ENCODE measurements around the gene CCDC149. TPM values are rescaled to one million over a fixed set of nuclear protein-coding genes. Genes with fewer than 3 reads are reported as not detected.
A peak's percentile ranks its signal among the peaks of the same experiment; 100 is the strongest.

The CCDC149 gene
- total RNA-seq, 1 experiment from 2014 or later = 4.1 TPM

GRCh38 chr4:24881508-24882196, 31.2 kb downstream of the CCDC149 start:
- DNase-seq (ENCODE audit: low read depth) = no peak

- no peak for DNase-seq (ENCODE audit: low read depth)
These were observed 32.7 kb downstream of the CCDC149 start for GRCh38 chr4:24880186-24880585.

GRCh38 chr4:24878636-24879016, 34.2 kb downstream of the CCDC149 start:
- DNase-seq (ENCODE audit: low read depth) = no peak

- no peak for DNase-seq (ENCODE audit: low read depth)
These were observed 34.8 kb downstream of the CCDC149 start for GRCh38 chr4:24877868-24878635.

- no peak for DNase-seq (ENCODE audit: low read depth)
These were observed 36.4 kb downstream of the CCDC149 start for GRCh38 chr4:24876431-24876830.

- DNase-seq (ENCODE audit: low read depth) = no peak
These were observed 40.1 kb downstream of the CCDC149 start for GRCh38 chr4:24872720-24873119.

- no peak for DNase-seq (ENCODE audit: low read depth)
These were observed 41.6 kb downstream of the CCDC149 start for GRCh38 chr4:24871210-24871609.

- DNase-seq (ENCODE audit: low read depth) = no peak
These were observed 45.0 kb downstream of the CCDC149 start for GRCh38 chr4:24867766-24868296.

- no peak for DNase-seq (ENCODE audit: low read depth)
These were observed 45.6 kb downstream of the CCDC149 start for GRCh38 chr4:24867251-24867650.

- no peak for DNase-seq (ENCODE audit: low read depth)
These were observed 47.4 kb downstream of the CCDC149 start for GRCh38 chr4:24865401-24865800.

GRCh38 chr4:24863799-24864198, 49.0 kb downstream of the CCDC149 start:
- no peak for DNase-seq (ENCODE audit: low read depth)

- no peak for DNase-seq (ENCODE audit: low read depth)
These were observed 50.6 kb downstream of the CCDC149 start for GRCh38 chr4:24862073-24862751.

GRCh38 chr4:24858550-24858949, 54.3 kb downstream of the CCDC149 start:
- no peak for DNase-seq (ENCODE audit: low read depth)

- DNase-seq (ENCODE audit: low read depth) = peak; percentile 74
These were observed 54.8 kb downstream of the CCDC149 start for GRCh38 chr4:24858026-24858425.

- peak; percentile 87 for DNase-seq (ENCODE audit: low read depth)
These were observed 56.3 kb downstream of the CCDC149 start for GRCh38 chr4:24856586-24856985.

GRCh38 chr4:24855741-24856140, 57.1 kb downstream of the CCDC149 start:
- DNase-seq (ENCODE audit: low read depth) = no peak

GRCh38 chr4:24853142-24853541, 59.7 kb downstream of the CCDC149 start:
- peak; percentile 43 for DNase-seq (ENCODE audit: low read depth)

- peak; percentile 82 for DNase-seq (ENCODE audit: low read depth)
These were observed 62.2 kb downstream of the CCDC149 start for GRCh38 chr4:24850674-24851073.

GRCh38 chr4:24849756-24850155, 63.1 kb downstream of the CCDC149 start:
- DNase-seq (ENCODE audit: low read depth) = no peak

- DNase-seq (ENCODE audit: low read depth) = no peak
These were observed 63.5 kb downstream of the CCDC149 start for GRCh38 chr4:24849351-24849750.

GRCh38 chr4:24846716-24847115, 66.1 kb downstream of the CCDC149 start:
- no peak for DNase-seq (ENCODE audit: low read depth)

GRCh38 chr4:24845902-24846301, 66.9 kb downstream of the CCDC149 start:
- DNase-seq (ENCODE audit: low read depth) = no peak

GRCh38 chr4:24845132-24845531, 67.7 kb downstream of the CCDC149 start:
- DNase-seq (ENCODE audit: low read depth) = no peak
